Left lobe of liver (tissue), 2 donors: Measurements from ENCODE around the gene C3orf85. TPM values are rescaled to one million over a fixed set of nuclear protein-coding genes. Genes with fewer than 3 reads are reported as not detected.
A peak's percentile ranks its signal among the peaks of the same experiment; 100 is the strongest.
"Not testable (repeated sequence)": the region's sequence is repeated elsewhere in the genome, so short reads cannot be mapped to it uniquely, and the experiment has no call there.

Experiments
- ATAC-seq: fragments of 200-7000 bp; cut with Tn5 transposase; one replicate; pipeline ENCODE4 v1.9.1; 2020; ENCODE audit warnings: mild to moderate bottlenecking, moderate library complexity
- DNase-seq: peaks from one replicate; pipeline ENCODE4 v3.0.0-alpha.2; 2020; ENCODE audit warnings: low spot score
- total RNA-seq: library from RNA; stranded (reverse); gene quantifications from one replicate; pipeline ENCODE4 v1.2.1, GENCODE V29; 2021
- donor health status: DM: no; HTN: no; CAD: no; lungs with moderate emphysema.
- donor health status: DM: no; HTN: yes; CAD: no.

The C3orf85 gene, protein sequence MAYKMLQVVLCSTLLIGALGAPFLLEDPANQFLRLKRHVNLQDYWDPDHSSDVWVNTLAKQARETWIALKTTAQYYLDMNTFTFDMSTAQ
- total RNA-seq: 11.4 TPM

GRCh38 chr3:109136523-109136922, at the start of gene C3orf85:
C3orf85 (plus strand) TSS chr3:109136719; CDS start chr3:109136848, 129 bp downstream.
- DNase-seq: no peak
- ATAC-seq: peak; percentile 57

DNA sequence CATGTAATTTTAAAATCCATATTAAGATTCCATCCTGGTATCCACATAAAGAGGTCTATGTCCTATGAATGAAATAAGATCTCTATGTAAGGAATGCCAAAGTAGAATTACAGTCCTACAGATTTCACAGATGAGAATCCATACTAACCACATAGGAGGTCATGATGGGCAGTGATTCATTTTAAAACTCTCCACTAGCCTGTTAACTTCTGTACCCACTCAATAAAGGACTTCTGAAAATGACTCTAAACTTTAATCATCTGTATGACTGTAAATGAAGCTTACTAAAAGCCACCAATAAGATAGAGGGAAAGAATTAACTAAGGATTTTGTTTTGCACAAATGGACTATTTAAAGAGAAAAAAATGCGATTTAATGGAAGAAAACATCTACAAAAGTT, 47.3 kb upstream of the C3orf85 start:
- no peak for DNase-seq
- ATAC-seq: no peak

- DNase-seq (no peak), ATAC-seq (no peak)
Measured at GRCh38 chr3:109091846-109092245, 44.7 kb upstream of the C3orf85 start.

GRCh38 chr3:109093561-109093960, 43.0 kb upstream of the C3orf85 start:
- DNase-seq (no peak), ATAC-seq (no peak)

GRCh38 chr3:109095166-109095565, 41.4 kb upstream of the C3orf85 start:
- ATAC-seq (no peak), DNase-seq (no peak)

- ATAC-seq: peak; percentile 89
Measured at GRCh38 chr3:109098079-109098644, 38.4 kb upstream of the C3orf85 start.

DNA sequence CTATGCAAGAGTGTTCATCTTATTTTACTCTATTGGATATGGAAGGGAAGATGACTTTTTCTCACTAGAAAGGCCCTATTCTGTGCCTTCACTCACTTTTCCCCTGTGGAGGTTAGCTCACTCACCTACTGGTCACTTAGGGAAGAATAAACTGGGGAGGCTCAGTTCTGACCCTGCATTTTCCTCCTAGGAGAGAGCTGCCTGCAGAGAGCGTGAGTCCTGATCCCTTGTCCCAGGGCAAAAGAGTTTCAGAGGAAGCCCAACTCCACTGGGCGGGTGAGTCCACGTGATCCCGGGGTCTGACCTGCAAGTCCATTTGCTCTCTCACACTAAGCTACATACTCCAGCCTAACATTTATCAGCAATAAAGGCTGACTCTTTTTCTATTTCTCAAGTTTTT, 26.9 kb upstream of the C3orf85 start:
- DNase-seq: no peak
- ATAC-seq: no peak

More at GRCh38 chr3:109098079-109098644, 38.4 kb upstream of the C3orf85 start:
- peak; percentile 48 for DNase-seq

DNA sequence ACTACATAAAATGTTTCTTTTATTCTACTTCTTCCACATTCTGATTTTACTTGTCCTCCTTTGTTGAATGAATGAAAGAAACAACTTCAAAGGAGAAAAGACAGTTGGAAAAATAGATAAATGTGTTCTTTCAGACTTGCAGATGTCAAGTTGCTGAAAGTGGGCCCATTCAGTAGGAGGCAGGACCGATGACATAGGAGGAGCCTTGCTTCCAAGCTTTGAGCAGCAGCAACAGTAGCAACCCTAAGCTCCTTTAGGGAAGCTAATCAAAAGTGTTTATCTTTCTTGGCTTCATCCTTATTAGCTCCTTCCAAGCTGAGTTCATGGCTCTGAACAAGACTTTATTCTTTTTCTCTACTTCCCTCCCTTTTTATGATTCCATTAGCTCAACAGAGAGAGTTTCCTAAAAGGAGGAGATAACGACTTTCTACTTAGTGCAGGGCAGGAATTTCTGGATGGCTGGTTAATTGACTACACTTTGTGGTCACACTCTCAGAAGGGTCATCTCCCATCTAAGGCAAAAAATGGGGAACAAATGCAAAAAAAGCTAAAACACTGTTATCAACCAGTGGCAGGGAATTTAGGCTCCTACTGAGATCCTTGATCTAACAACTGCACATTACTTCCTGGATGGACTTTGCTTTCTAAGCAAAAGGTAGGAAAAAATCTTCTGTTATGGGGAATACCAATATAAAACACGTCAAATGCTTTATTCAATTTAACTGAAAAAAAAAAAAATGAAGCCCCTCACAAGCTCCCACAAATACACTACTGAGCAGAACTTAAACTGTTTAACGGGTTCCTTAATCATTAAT, 23.4 kb upstream of the C3orf85 start:
- DNase-seq (no peak), ATAC-seq (no peak)

DNA sequence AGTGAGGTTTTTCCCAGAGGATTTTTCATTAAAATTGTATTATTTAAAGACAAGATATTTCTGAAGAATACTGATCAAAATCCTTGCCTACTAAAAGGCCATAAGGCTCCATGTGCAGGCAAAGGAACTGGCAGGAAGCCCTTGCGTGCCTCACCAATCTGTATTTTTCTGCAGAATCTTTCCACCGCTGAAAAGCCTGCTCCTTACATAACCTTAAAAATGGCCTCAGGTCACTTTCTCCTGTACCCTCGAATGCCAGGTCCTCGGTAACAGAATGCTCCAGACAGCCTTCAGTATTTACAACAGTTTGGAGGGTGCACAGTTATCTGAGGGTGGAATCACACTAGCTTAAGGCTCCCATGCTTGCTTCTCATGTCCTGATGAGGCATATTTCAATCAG, 21.8 kb upstream of the C3orf85 start:
- no peak for DNase-seq
- ATAC-seq: no peak

DNA sequence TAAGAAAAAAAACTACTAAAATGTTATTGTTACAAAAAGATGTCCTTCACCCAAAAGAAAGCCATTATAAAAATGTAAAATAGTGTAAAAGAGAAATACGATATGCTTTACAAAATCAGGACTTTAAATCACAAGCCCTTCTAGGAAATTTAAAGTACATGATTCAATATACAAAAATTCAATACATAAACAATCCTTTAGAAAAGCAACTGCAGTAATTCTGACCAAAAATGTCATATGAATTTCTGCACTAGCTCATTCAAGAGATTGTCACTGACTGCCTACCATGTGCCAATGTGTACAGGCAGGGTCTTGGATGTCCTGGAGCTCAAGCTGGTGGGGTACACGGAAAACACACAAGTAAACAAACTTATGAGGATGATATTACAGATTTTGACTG, 21.1 kb upstream of the C3orf85 start:
- DNase-seq (no peak), ATAC-seq (no peak)

GRCh38 chr3:109116031-109116430, 20.5 kb upstream of the C3orf85 start:
- ATAC-seq (no peak), DNase-seq (no peak)

- DNase-seq (no peak), ATAC-seq (no peak)
Measured at GRCh38 chr3:109117939-109118338, 18.6 kb upstream of the C3orf85 start, which contains the start of gene MORC1. MORC1 (minus strand) TSS chr3:109118134; CDS start chr3:109118059, 75 bp downstream.

- ATAC-seq (peak; percentile 89), DNase-seq (peak; percentile 62)
Measured at GRCh38 chr3:109118584-109118983, 17.9 kb upstream of the C3orf85 start.

- DNase-seq (no peak), ATAC-seq (no peak)
Measured at GRCh38 chr3:109122690-109123089, 13.8 kb upstream of the C3orf85 start.

- DNase-seq (no peak), ATAC-seq (no peak)
Measured at GRCh38 chr3:109125902-109126301, 10.6 kb upstream of the C3orf85 start.

- DNase-seq (no peak), ATAC-seq (peak; percentile 77)
Measured at GRCh38 chr3:109127553-109127952, 9.0 kb upstream of the C3orf85 start.

DNA sequence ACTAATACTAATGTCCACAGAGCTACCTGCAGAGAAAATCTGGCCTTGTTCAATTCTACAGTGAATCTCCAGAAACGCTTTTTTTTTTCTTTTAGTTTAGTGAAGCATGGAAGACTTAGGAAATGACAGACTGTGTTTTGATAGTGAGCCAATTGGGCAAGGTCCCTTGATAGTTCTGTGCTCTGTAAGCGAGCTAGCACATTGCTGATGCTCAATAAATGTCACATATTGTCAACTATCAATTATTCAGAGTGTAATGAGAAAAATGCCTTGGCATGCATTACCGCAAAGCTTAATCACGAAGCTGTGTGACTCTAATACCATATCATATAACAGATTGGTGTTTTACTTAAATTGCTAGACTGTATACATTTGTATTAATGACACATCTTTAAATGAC, 5.2 kb upstream of the C3orf85 start:
- peak; percentile 63 for ATAC-seq
- no peak for DNase-seq

DNA sequence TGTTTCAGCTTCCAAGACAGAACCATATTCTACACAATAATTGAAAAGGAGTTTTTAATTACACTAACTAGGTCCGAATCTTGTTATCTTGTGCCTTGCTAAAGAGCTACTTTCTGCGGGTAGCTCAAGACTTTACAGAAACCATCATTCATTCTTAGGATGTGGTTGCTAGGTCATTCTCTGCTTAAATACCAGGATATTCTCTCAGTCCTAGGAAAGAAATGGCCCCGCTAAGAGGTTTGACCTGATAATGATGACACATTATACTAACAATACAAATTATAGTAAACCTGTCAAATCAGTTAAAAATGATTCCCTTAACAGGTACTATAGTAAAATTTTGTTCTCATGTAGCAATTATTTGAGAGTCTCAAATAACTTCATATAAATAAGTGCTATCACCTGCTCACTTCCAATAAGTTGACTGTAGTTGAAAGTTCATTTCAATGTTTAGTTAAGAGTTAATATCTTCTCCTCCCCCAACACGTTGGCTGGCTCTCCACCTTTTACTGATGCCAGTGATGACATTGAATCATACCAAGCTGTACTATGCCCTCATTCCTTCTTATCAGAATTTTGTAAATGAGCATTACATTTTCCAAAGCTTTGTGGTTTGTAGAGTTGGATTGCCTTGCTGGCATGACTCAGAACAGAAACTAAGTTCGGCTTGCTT, 3.6 kb upstream of the C3orf85 start:
- ATAC-seq (peak; percentile 83), DNase-seq (peak; percentile 77)

DNA sequence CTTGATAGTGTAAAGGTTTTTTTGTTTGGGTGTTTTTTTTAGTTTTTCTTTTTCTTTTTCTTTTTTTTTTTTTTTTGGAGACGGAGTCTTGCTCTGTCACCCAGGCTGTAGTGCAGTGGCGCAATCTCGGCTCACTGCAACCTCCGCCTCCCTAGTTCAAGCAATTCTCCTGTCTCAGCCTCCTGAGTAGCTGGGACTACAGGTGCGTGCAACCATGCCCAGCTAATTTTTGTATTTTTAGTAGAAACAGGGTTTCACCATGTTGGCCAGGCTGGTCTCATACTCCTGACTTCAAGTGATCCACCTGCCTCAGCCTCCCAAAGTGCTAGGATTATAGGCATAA, 3.1 kb upstream of the C3orf85 start:
- not testable (repeated sequence) for DNase-seq
- peak; percentile 31 for ATAC-seq

GRCh38 chr3:109137761-109138160, 1.2 kb downstream of the C3orf85 start:
- DNase-seq: no peak
- peak; percentile 34 for ATAC-seq

- no peak for DNase-seq
- no peak for ATAC-seq
Measured at GRCh38 chr3:109140318-109140717, 3.8 kb downstream of the C3orf85 start.

- no peak for ATAC-seq
Measured at GRCh38 chr3:109143646-109144045, 7.1 kb downstream of the C3orf85 start.

More at GRCh38 chr3:109143646-109144045, 7.1 kb downstream of the C3orf85 start:
- DNase-seq: no peak
